Measurements from ENCODE around the gene EID1.

DNA sequence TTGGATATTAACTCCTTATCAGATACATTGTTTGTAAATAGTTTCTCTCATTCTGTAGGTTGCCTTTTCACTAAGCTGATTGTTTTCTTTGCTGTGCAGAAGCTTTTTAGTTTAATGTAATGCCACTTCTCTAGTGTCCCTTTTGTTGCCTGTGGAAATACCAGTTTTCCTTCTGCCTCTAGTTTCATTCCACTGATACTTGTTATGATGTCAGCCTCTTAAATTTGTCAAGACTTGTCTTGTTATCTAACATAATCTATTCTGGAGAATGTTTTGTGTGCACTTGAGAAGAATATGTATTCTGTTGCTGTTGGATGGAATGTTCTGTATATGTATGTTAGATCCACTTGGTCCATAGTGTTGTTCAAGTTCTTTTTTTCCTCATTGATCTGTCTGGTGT, 49.0 kb upstream of the EID1 start:
- no peak for TF ChIP-seq CTCF (IDR thresholded peaks at IDR 0.05)
- TF ChIP-seq POLR2A (IDR thresholded peaks at IDR 0.05), result no peak
- no peak for TF ChIP-seq POLR2AphosphoS5 (IDR thresholded peaks at IDR 0.05)

Measured in breast epithelium (tissue), 3 donors.